ENCODE measurements around the gene NUP85. TPM values are rescaled to one million over a fixed set of nuclear protein-coding genes. Genes with fewer than 3 reads are reported as not detected.

NUP85 gene
- total and polyA plus RNA-seq, 11 donors = 9.4 to 40.9 (median 21.5) TPM

DNA sequence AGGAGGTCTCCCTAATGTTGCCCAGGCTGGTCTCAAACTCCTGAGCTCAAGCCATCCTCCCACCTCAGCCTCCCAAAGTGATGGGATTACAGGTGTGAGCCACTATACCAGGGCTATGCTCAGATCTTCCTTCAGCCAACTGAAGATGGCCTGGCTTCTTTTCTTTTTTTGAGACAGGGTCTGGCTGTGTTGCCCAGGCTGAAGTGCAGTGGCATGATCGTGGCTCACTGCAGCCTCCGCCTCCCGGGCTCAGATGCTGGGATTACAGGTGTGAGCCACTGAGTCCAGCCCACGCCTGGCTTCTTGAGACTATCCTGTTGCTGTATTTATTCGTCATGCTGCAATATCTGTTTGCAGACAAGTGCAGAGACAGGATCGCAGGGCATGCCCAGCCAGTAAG is 79.6 kb downstream of the NUP85 start:
- Histone ChIP-seq H3K9me3 (no peaks in the 10 kb centered on the region), H3K4me1 (peaks cover 0 to 15% (median 4%) of the 10 kb centered on the region in 12 donors), H3K36me3 (peaks cover 0 to 57% (median 28%) of the 10 kb centered on the region in 9 donors), H3K4me3 (no peak overlapping the region), H3K27ac (no peak overlapping the region), H3K27me3 (no peaks in the 10 kb centered on the region)
- ATAC-seq (no peak), DNase-seq (no peak)
- WGBS, 4 donors = 80 to 94% (median 85%) methylated on average over 6 of the region's 6 CpGs
- TF ChIP-seq, protein P1, sequence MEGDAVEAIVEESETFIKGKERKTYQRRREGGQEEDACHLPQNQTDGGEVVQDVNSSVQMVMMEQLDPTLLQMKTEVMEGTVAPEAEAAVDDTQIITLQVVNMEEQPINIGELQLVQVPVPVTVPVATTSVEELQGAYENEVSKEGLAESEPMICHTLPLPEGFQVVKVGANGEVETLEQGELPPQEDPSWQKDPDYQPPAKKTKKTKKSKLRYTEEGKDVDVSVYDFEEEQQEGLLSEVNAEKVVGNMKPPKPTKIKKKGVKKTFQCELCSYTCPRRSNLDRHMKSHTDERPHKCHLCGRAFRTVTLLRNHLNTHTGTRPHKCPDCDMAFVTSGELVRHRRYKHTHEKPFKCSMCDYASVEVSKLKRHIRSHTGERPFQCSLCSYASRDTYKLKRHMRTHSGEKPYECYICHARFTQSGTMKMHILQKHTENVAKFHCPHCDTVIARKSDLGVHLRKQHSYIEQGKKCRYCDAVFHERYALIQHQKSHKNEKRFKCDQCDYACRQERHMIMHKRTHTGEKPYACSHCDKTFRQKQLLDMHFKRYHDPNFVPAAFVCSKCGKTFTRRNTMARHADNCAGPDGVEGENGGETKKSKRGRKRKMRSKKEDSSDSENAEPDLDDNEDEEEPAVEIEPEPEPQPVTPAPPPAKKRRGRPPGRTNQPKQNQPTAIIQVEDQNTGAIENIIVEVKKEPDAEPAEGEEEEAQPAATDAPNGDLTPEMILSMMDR (IDR thresholded peaks at IDR 0.05) = no peak
- no peak for TF ChIP-seq POLR2A (IDR thresholded peaks at IDR 0.05)
- intact Hi-C loops (cut with DNase I) = loop anchor here in 2 of 10 donors (10.0 kb wide), 2 partner anchors 120 to 230 kb away; partner anchors contain the start of genes CASKIN2 (in 1 of the 2), GRB2 (in 1 of the 2) and TSEN54 (in 1 of the 2)

Other genes starting within 250 kb of the NUP85 start
- 10 to 100 TPM in 4 of 9 donors, 1 to 10 TPM in 5; 5.7 to 15.7 (median 9.8) TPM for gene HID1, start 232.9 kb upstream of the NUP85 start, total RNA-seq
- gene HID1, start 232.9 kb upstream of the NUP85 start, polyA plus RNA-seq = 10 to 100 TPM in 1 of 2 donors, 1 to 10 TPM in 1; 6.7 to 10.7 TPM
- 10 to 100 TPM; 13.0 to 56.4 (median 18.1) TPM for gene CDR2L, start 218.0 kb upstream of the NUP85 start, total RNA-seq
- 10 to 100 TPM; 13.6 to 19.1 TPM for gene CDR2L, start 218.0 kb upstream of the NUP85 start, polyA plus RNA-seq
- gene MRPL58, start 193.0 kb upstream of the NUP85 start, total RNA-seq = 10 to 100 TPM; 41.0 to 89.4 (median 55.8) TPM
- 10 to 100 TPM; 82.0 to 93.8 TPM for gene MRPL58, start 193.0 kb upstream of the NUP85 start, polyA plus RNA-seq
- gene ATP5PD, start 158.7 kb upstream of the NUP85 start, total RNA-seq = 1,000 to 10,000 TPM in 1 of 9 donors, 100 to 1,000 TPM in 8; 597 to 1,208 (median 875) TPM
- 1,000 to 10,000 TPM in 1 of 2 donors, 100 to 1,000 TPM in 1; 725 to 2,623 TPM for gene ATP5PD, start 158.7 kb upstream of the NUP85 start, polyA plus RNA-seq
- 10 to 100 TPM; 19.8 to 37.7 (median 31.5) TPM for gene KCTD2, start 158.5 kb upstream of the NUP85 start, total RNA-seq
- gene KCTD2, start 158.5 kb upstream of the NUP85 start, polyA plus RNA-seq = 10 to 100 TPM; 15.7 to 38.7 TPM
- gene SLC16A5, start 117.7 kb upstream of the NUP85 start, total RNA-seq = 10 to 100 TPM in 6 of 9 donors, 1 to 10 TPM in 3; 4.8 to 23.3 (median 11.1) TPM
- gene SLC16A5, start 117.7 kb upstream of the NUP85 start, polyA plus RNA-seq = 1 to 10 TPM; 4.3 to 7.8 TPM
- gene ARMC7, start 95.7 kb upstream of the NUP85 start, total RNA-seq = 1 to 10 TPM; 3.9 to 7.9 (median 5.2) TPM
- 1 to 10 TPM; 4.9 to 7.1 TPM for gene ARMC7, start 95.7 kb upstream of the NUP85 start, polyA plus RNA-seq
- gene NT5C, start 73.9 kb upstream of the NUP85 start, total RNA-seq = 10 to 100 TPM; 15.9 to 56.0 (median 22.8) TPM
- 10 to 100 TPM; 29.0 to 45.7 TPM for gene NT5C, start 73.9 kb upstream of the NUP85 start, polyA plus RNA-seq
- gene JPT1, start 51.2 kb upstream of the NUP85 start, total RNA-seq = 10 to 100 TPM; 10.4 to 60.8 (median 16.0) TPM
- gene JPT1, start 51.2 kb upstream of the NUP85 start, polyA plus RNA-seq = 10 to 100 TPM; 41.8 to 68.0 TPM
- 100 to 1,000 TPM in 7 of 9 donors, 10 to 100 TPM in 2; 50.1 to 277 (median 207) TPM for gene SUMO2, start 22.7 kb upstream of the NUP85 start, total RNA-seq
- 10 to 100 TPM; 47.1 to 78.7 TPM for gene SUMO2, start 22.7 kb upstream of the NUP85 start, polyA plus RNA-seq
- gene GGA3, start 55.9 kb downstream of the NUP85 start, total RNA-seq = 10 to 100 TPM; 15.8 to 31.0 (median 23.3) TPM
- 10 to 100 TPM; 13.0 to 22.4 TPM for gene GGA3, start 55.9 kb downstream of the NUP85 start, polyA plus RNA-seq
- 100 to 1,000 TPM in 8 of 9 donors, 10 to 100 TPM in 1; 76.7 to 143 (median 116) TPM for gene MRPS7, start 56.2 kb downstream of the NUP85 start, total RNA-seq
- gene MRPS7, start 56.2 kb downstream of the NUP85 start, polyA plus RNA-seq = 100 to 1,000 TPM; 109 to 110 TPM
- 10 to 100 TPM; 13.1 to 34.7 (median 18.6) TPM for gene MIF4GD, start 65.6 kb downstream of the NUP85 start, total RNA-seq
- 10 to 100 TPM in 1 of 2 donors, 1 to 10 TPM in 1; 8.6 to 27.8 TPM for gene MIF4GD, start 65.6 kb downstream of the NUP85 start, polyA plus RNA-seq
- gene SLC25A19, start 83.8 kb downstream of the NUP85 start, total RNA-seq = 10 to 100 TPM in 6 of 9 donors, 1 to 10 TPM in 3; 7.0 to 27.9 (median 11.7) TPM
- 10 to 100 TPM; 15.9 to 23.3 TPM for gene SLC25A19, start 83.8 kb downstream of the NUP85 start, polyA plus RNA-seq
- 100 to 1,000 TPM in 2 of 9 donors, 10 to 100 TPM in 7; 37.2 to 145 (median 67.7) TPM for gene GRB2, start 200.0 kb downstream of the NUP85 start, total RNA-seq
- 10 to 100 TPM; 24.5 to 68.2 TPM for gene GRB2, start 200.0 kb downstream of the NUP85 start, polyA plus RNA-seq